Neuronal stem cell (in vitro differentiated cells): ENCODE results near the gene UNC13A.

ENCODE experiments used
- DNase-seq: peaks from one replicate; pipeline ENCODE4 v3.0.0-alpha.2; 2013; ENCODE audit warnings: low spot score
- H2AFZ ChIP-seq: one replicate; pipeline ENCODE4 v1.6.1; 2013; ENCODE audit warnings: mild to moderate bottlenecking, low read length, inconsistent platforms
- H2AK5ac ChIP-seq: 2 replicates; pipeline ENCODE4 v1.6.1; 2013; ENCODE audit warnings: low read depth, mild to moderate bottlenecking, inconsistent platforms, low read length, moderate library complexity, mixed read lengths
- H2BK120ac ChIP-seq: 2 replicates; pipeline ENCODE4 v1.6.1; 2013; ENCODE audit warnings: low read depth, mild to moderate bottlenecking, inconsistent platforms, low read length, moderate library complexity, mixed read lengths
- H2BK12ac ChIP-seq: one replicate; pipeline ENCODE4 v1.6.1; 2013; ENCODE audit warnings: low read length, inconsistent platforms
- H2BK15ac ChIP-seq: 2 replicates; pipeline ENCODE4 v1.6.1; 2013; ENCODE audit warnings: mild to moderate bottlenecking, low read length, inconsistent platforms, mixed read lengths
- H2BK5ac ChIP-seq: one replicate; pipeline ENCODE4 v1.6.1; 2013; ENCODE audit warnings: inconsistent platforms, mild to moderate bottlenecking, low read length, moderate library complexity
- H3K14ac ChIP-seq: one replicate; pipeline ENCODE4 v1.6.1; 2013; ENCODE audit warnings: low read length, inconsistent platforms
- H3K18ac ChIP-seq: 2 replicates; pipeline ENCODE4 v1.6.1; 2013; ENCODE audit warnings: low read length, inconsistent platforms
- H3K23ac ChIP-seq: 2 replicates; pipeline ENCODE4 v1.6.1; 2013; ENCODE audit warnings: low read depth, mild to moderate bottlenecking, mixed read lengths, low read length, inconsistent platforms; ENCODE audit not compliant: poor library complexity
- H3K27ac ChIP-seq: replicated peaks from 3 replicates; pipeline ENCODE4 v1.5.1; 2013; ENCODE audit warnings: low read length, inconsistent platforms
- H3K27me3 ChIP-seq, 3 experiments: 2 replicates each; pipeline ENCODE4 v1.6.1; 2013; ENCODE audit warnings: low read length in 3 of 3, mild to moderate bottlenecking in 2 of 3, inconsistent platforms in 1 of 3, low read depth in 1 of 3, mixed read lengths in 1 of 3, moderate library complexity in 1 of 3; ENCODE audit not compliant: control insufficient read depth in 3 of 3, insufficient read depth in 3 of 3
- H3K36me3 ChIP-seq, 2 donors: replicated peaks in 1 of 2; 2 replicates each; pipeline ENCODE4 v1.6.1; 2013; ENCODE audit warnings: low read length in 2 of 2; ENCODE audit not compliant: control insufficient read depth in 2 of 2, insufficient read depth in 2 of 2
- H3K4ac ChIP-seq: 2 replicates; pipeline ENCODE4 v1.6.1; 2013; ENCODE audit warnings: inconsistent platforms, mild to moderate bottlenecking, low read length, moderate library complexity
- H3K4me1 ChIP-seq, 2 donors: 1 replicate in 1 of 2; 2 replicates in 1 of 2; pipeline ENCODE4 v1.6.1; 2013; ENCODE audit warnings: low read length in 2 of 2, low read depth in 1 of 2; ENCODE audit not compliant: control insufficient read depth in 2 of 2, insufficient read depth in 1 of 2
- H3K4me2 ChIP-seq: one replicate; pipeline ENCODE4 v1.6.1; 2013; ENCODE audit warnings: mild to moderate bottlenecking, low read length, inconsistent platforms; ENCODE audit not compliant: insufficient read depth, poor library complexity, severe bottlenecking
- H3K4me3 ChIP-seq, 2 donors: 2 replicates each; pipeline ENCODE4 v1.5.1; 2013; ENCODE audit warnings: low read length in 2 of 2, mild to moderate bottlenecking in 2 of 2, inconsistent platforms in 1 of 2, moderate library complexity in 1 of 2
- H3K79me1 ChIP-seq: one replicate; pipeline ENCODE4 v1.6.1; 2013; ENCODE audit warnings: low read depth, mild to moderate bottlenecking, inconsistent platforms, low read length, moderate library complexity
- H3K9ac ChIP-seq: one replicate; pipeline ENCODE4 v1.6.1; 2013; ENCODE audit warnings: mild to moderate bottlenecking, low read depth, low read length, inconsistent platforms; ENCODE audit not compliant: poor library complexity
- H3K9me3 ChIP-seq, 2 donors: replicated peaks in 1 of 2; 2 replicates each; pipeline versions ENCODE3 to v1.6.1; 2013; ENCODE audit warnings: low read length in 2 of 2, mild to moderate bottlenecking in 2 of 2, inconsistent platforms in 1 of 2, low read depth in 1 of 2, mixed read lengths in 1 of 2, moderate library complexity in 1 of 2; ENCODE audit not compliant: control insufficient read depth in 2 of 2, insufficient read depth in 1 of 2
- H4K8ac ChIP-seq: one replicate; pipeline ENCODE4 v1.6.1; 2013; ENCODE audit warnings: low read depth, mild to moderate bottlenecking, inconsistent platforms, low read length, moderate library complexity
- H4K91ac ChIP-seq: one replicate; pipeline ENCODE4 v1.6.1; 2013; ENCODE audit warnings: low read length, low read depth, mild to moderate bottlenecking, inconsistent platforms; ENCODE audit not compliant: poor library complexity
- WGBS, 2 donors: extraction: QIAGEN DNeasy Blood & Tissue Kit; methylation state at CpG; one replicate each; pipeline ENCODE4 v1.1.7; 2013; ENCODE audit warnings: missing lambda C conversion rate in 2 of 2, mixed read lengths in 1 of 2; ENCODE audit not compliant: insufficient read length in 2 of 2, insufficient replicate concordance in 1 of 2; ENCODE audit errors: extremely low coverage in 2 of 2; 5-methylcytosine and 5-hydroxymethylcytosine counted together

Gene UNC13A

DNA sequence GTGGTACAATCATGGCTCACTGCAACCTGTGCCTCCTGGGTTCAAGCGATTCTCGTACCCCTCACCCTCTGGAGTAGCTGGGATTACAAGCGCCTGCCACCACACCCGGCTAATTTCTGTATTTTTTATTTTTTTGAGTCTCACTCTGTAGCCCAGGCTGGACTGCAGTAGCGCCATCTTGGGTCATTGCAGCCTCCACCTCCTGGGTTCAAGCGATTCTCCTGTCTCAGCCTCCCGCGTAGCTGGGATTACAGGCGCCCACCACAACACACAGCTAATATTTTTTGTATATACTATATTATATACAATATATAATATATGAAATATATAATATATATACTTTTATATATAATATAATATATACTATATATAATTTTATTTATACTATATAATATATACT, 80.2 kb downstream of the UNC13A start:
- Histone ChIP-seq H3K36me3 (no peaks in the 10 kb centered on the region), H3K18ac (no peak overlapping the region), H3K4me3 (no peak overlapping the region), H2AK5ac (no peak overlapping the region), H3K23ac (no peak overlapping the region), H3K14ac (no peak overlapping the region), H3K27ac (no peak overlapping the region), H2BK12ac (no peak overlapping the region), H2BK5ac (no peak overlapping the region), H3K79me1 (no peaks in the 10 kb centered on the region), H4K91ac (no peak overlapping the region), H3K4me1 (peaks cover 0 to 9% of the 10 kb centered on the region in 2 donors), H2BK120ac (no peak overlapping the region), H3K4me2 (no peak overlapping the region), H3K27me3 (no peaks in the 10 kb centered on the region), H4K8ac (no peak overlapping the region), H2BK15ac (no peak overlapping the region), H2AFZ (no peak overlapping the region), H3K4ac (no peak overlapping the region), H3K9ac (no peak overlapping the region), H3K9me3 (no peaks in the 10 kb centered on the region)
- WGBS, 2 donors = no CpG with 5 or more reads among the region's 9 CpGs
- no peak for DNase-seq

DNA sequence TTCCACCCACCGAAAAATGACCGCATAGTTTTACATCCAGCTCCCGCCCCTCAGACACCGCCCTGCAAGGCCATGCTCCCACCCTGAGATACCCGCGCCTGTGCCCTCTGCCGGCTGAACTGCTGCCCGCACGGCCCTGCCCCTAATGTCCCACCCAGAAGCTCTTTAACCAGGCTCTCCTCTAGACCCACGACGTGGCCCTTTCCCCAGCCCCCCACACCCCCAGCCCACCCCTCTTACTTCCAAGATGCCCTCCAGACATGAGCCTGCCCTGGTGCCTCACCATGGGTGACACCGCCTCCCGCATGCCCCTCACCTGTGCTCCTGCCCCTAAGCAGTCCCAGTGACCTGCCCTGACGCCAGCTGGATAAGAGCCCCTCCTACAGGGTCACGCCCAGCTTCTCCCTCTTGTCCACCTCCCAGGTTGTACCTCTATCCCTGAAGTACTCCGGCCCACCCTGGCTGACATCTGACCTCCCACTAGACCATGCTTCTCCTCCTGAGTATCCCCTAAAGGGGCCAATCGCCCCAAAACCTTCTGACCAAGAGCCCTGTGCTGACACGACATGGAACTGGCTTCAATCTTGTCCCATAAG, 81.5 kb downstream of the UNC13A start:
- peak overlapping the region in 1 of 2 donors; percentile 79 for H3K4me3 ChIP-seq
- peak overlapping the region; percentile 85 for H3K18ac ChIP-seq
- H2AFZ ChIP-seq = no peak overlapping the region
- no peak overlapping the region for H4K91ac ChIP-seq
- no peak overlapping the region for H4K8ac ChIP-seq
- H2BK5ac ChIP-seq = no peak overlapping the region
- H3K36me3 ChIP-seq = no peaks in the 10 kb centered on the region
- no peak overlapping the region for H2BK120ac ChIP-seq
- H2BK12ac ChIP-seq = no peak overlapping the region
- H3K23ac ChIP-seq = peak overlapping the region; percentile 82
- peaks cover 0 to 9% of the 10 kb centered on the region in 2 donors for H3K4me1 ChIP-seq
- no peak overlapping the region for H3K27ac ChIP-seq
- no peak overlapping the region for H3K14ac ChIP-seq
- no peaks in the 10 kb centered on the region for H3K79me1 ChIP-seq
- H2BK15ac ChIP-seq = no peak overlapping the region
- no peaks in the 10 kb centered on the region for H3K27me3 ChIP-seq
- no peaks in the 10 kb centered on the region for H3K9me3 ChIP-seq
- WGBS, 2 donors = no CpG with 5 or more reads among the region's 18 CpGs
- H2AK5ac ChIP-seq = no peak overlapping the region
- no peak overlapping the region for H3K9ac ChIP-seq
- H3K4ac ChIP-seq = no peak overlapping the region
- H3K4me2 ChIP-seq = peak overlapping the region; percentile 98
- DNase-seq = no peak

GRCh38 chr19:17605761-17606589, 82.2 kb downstream of the UNC13A start:
- H3K4ac ChIP-seq = no peak overlapping the region
- peak overlapping the region; percentile 98 for H3K4me2 ChIP-seq
- peak overlapping the region; percentile 93 for H3K9ac ChIP-seq
- H3K36me3 ChIP-seq = no peaks in the 10 kb centered on the region
- H2BK12ac ChIP-seq = no peak overlapping the region
- no peak overlapping the region for H2BK5ac ChIP-seq
- peaks cover 0 to 1% of the 10 kb centered on the region in 2 donors for H3K9me3 ChIP-seq
- no peak overlapping the region for H2AK5ac ChIP-seq
- peak; percentile 93 for DNase-seq
- H3K23ac ChIP-seq = peak overlapping the region; percentile 82
- H3K4me3 ChIP-seq = peak overlapping the region in 1 of 2 donors; percentile 79
- no peaks in the 10 kb centered on the region for H3K27me3 ChIP-seq
- peak overlapping the region; percentile 90 for H4K91ac ChIP-seq
- H3K27ac ChIP-seq = peak overlapping the region; percentile 98
- peak overlapping the region; percentile 97 for H3K18ac ChIP-seq
- no peak overlapping the region for H4K8ac ChIP-seq
- H2AFZ ChIP-seq = no peak overlapping the region
- WGBS, 2 donors = no CpG with 5 or more reads among the region's 85 CpGs
- H3K79me1 ChIP-seq = no peaks in the 10 kb centered on the region
- H3K14ac ChIP-seq = peak overlapping the region; percentile 89
- H2BK15ac ChIP-seq = no peak overlapping the region
- peaks cover 0 to 13% of the 10 kb centered on the region in 2 donors for H3K4me1 ChIP-seq
- H2BK120ac ChIP-seq = no peak overlapping the region

DNA sequence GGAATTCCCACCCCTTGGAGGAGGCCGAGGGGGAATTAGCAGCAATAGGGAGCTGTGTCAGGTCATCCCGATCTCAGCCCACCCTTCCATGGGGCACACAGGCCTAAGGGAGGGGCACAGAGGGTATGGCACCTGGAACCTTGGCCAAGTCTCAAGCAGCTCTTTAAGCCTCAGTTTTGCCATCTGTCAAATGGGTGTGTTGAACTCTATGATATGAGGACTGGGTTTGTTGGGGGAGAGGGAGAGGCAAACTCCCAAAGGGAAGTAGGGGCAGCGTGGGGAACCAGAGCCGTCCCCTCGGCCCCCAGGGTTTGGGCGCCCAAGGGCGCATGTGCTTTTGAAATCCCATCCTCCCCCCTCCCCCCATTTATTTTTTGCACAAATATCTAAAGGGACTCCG, 83.0 kb downstream of the UNC13A start:
- no peak overlapping the region for H2AFZ ChIP-seq
- DNase-seq = no peak
- H3K4me1 ChIP-seq = peaks cover 0 to 13% of the 10 kb centered on the region in 2 donors
- no peak overlapping the region for H4K8ac ChIP-seq
- no peak overlapping the region for H2BK5ac ChIP-seq
- peak overlapping the region; percentile 27 for H2AK5ac ChIP-seq
- H3K9me3 ChIP-seq = peaks cover 0 to 2% of the 10 kb centered on the region in 2 donors
- H3K36me3 ChIP-seq = no peaks in the 10 kb centered on the region
- WGBS, 2 donors = no CpG with 5 or more reads among the region's 8 CpGs
- no peaks in the 10 kb centered on the region for H3K79me1 ChIP-seq
- H3K4me3 ChIP-seq = no peak overlapping the region
- no peak overlapping the region for H3K27ac ChIP-seq
- no peak overlapping the region for H3K23ac ChIP-seq
- H3K4me2 ChIP-seq = no peak overlapping the region
- H3K18ac ChIP-seq = no peak overlapping the region
- H4K91ac ChIP-seq = no peak overlapping the region
- no peak overlapping the region for H2BK12ac ChIP-seq
- H3K14ac ChIP-seq = no peak overlapping the region
- H3K27me3 ChIP-seq = no peaks in the 10 kb centered on the region
- no peak overlapping the region for H3K9ac ChIP-seq
- H3K4ac ChIP-seq = no peak overlapping the region
- no peak overlapping the region for H2BK120ac ChIP-seq
- H2BK15ac ChIP-seq = no peak overlapping the region
